Rectal smooth muscle tissue (tissue), 1 donor: ENCODE data around the gene ITPR2.
A peak's percentile ranks its signal among the peaks of the same experiment; 100 is the strongest.
"Not testable (repeated sequence)": the region's sequence is repeated elsewhere in the genome, so short reads cannot be mapped to it uniquely, and the experiment has no call there.

Experiments used
- H3K27ac ChIP-seq: one replicate; pipeline ENCODE4 v1.7.0; 2013; ENCODE audit warnings: low read depth, low read length, inconsistent platforms
- H3K27me3 ChIP-seq: one replicate; pipeline ENCODE4 v1.7.0; 2013; ENCODE audit warnings: low read length; ENCODE audit not compliant: control insufficient read depth, insufficient read depth
- H3K36me3 ChIP-seq: one replicate; pipeline ENCODE4 v1.7.0; 2013; ENCODE audit warnings: low read length; ENCODE audit not compliant: control insufficient read depth, insufficient read depth
- H3K4me1 ChIP-seq: one replicate; pipeline ENCODE4 v1.7.0; 2013; ENCODE audit warnings: low read length; ENCODE audit not compliant: control insufficient read depth, insufficient read depth
- H3K4me3 ChIP-seq: one replicate; pipeline ENCODE4 v1.7.0; 2013; ENCODE audit warnings: low read length
- H3K9ac ChIP-seq: one replicate; pipeline ENCODE4 v1.7.0; 2013; ENCODE audit warnings: low read length

ITPR2 gene

DNA sequence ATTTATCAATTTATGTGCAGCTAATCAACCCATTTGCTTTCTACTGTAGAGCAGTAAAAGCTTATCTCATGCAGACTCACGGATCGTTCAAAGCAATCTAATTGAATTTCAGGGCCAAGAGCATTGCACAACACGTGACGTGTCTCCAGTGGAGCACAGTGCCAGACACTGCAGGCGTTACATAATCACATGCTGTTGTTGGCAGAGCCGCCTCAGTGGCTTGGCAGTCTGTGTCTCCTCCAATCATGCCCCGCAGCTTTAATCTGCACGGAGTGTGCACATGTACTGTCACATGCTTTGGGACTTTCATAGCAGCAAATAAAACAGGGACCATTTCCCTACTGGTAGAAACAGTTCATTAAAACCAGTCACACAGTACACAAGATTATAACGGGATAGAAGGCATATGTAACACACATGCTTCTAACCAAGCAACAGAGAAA lies 309.3 kb downstream of the ITPR2 start:
- Histone ChIP-seq H3K9ac (no peak overlapping the region), H3K4me3 (no peak overlapping the region)

DNA sequence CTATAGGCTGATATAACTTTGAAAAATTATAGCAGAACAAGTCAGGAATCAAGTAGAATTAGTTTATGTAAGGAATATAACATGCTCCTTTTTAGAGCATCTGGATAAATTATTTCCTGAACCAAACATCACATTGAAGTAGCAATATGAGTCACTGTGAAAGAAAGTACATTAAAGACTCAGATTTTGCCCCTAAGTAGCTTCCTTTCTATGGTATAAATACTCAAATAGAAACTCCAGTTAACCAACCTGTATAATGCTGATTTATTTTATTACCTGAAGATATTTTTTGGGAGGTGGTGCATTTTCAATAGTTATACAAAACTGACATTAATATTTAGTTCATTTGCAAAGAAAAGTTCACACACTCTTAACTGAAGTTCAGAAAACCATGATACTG lies 312.1 kb downstream of the ITPR2 start:
- Histone ChIP-seq H3K9ac (no peak overlapping the region), H3K36me3 (peaks cover 1% of the 10 kb centered on the region), H3K4me3 (no peak overlapping the region), H3K27ac (no peak overlapping the region), H3K4me1 (no peaks in the 10 kb centered on the region), H3K27me3 (no peaks in the 10 kb centered on the region)

More for the DNA sequence above, 309.3 kb downstream of the ITPR2 start:
- no peaks in the 10 kb centered on the region for H3K27me3 ChIP-seq
- no peaks in the 10 kb centered on the region for H3K4me1 ChIP-seq
- H3K27ac ChIP-seq = peak overlapping the region; percentile 72
- peaks cover 5% of the 10 kb centered on the region for H3K36me3 ChIP-seq

DNA sequence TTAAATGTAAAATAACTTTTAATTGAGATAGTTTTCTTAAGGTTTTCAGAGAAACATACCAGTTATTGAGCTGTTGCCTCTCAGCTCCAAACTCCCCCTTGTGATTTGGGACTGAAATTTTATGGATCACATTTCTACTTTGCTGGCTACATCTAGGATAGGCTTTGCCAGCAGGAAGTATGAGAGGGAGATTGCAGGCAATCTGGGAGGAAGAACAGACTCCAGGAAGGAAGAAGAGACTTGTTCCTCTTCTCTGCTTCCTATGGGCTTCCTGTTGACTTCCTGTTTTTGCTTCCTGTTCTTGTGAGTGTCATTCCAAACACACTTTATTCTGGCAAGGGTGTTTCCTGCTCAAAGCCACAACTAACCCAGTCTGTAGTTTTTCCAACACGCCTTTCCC lies 312.9 kb downstream of the ITPR2 start:
- no peak overlapping the region for H3K9ac ChIP-seq
- no peaks in the 10 kb centered on the region for H3K4me1 ChIP-seq
- H3K27me3 ChIP-seq = no peaks in the 10 kb centered on the region
- no peak overlapping the region for H3K27ac ChIP-seq
- H3K4me3 ChIP-seq = no peak overlapping the region
- no peaks in the 10 kb centered on the region for H3K36me3 ChIP-seq

DNA sequence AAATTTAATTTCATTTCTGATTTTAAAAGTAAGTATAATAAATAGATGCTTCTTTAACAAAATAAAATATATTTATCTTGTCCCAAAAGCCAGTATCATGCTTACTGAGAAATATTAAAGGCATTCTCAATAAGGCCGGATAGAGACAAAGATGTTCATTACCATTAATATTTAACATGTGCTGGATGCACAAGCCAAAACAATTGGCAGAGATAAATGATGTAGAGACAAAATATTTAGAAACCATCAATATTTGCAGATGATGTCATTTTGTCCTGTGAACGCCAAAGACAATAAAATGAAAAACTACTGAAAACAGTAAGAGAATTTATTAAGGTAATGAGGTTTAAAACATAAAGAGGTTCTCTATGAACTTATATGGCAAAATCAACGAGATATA lies 313.5 kb downstream of the ITPR2 start:
- H3K9ac ChIP-seq = no peak overlapping the region

DNA sequence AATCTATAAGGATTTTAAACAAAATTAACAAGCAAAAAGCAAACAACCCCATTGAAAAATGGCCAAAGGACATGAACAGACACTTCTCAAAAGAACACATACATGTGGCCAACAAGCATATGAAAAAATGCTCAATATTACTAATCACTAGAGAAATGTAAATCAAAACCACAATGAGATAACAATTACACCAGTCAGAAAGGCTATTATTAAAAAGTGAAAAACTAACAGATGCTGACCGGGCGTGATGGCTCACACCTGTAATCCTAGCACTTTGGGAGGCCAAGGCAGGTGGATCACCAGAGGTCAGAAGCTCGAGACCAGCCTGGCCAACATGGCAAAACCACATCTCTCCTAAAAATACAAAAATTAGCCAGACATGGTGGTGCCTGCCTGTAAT lies 315.7 kb downstream of the ITPR2 start:
- H3K4me3 ChIP-seq, H3K27me3 ChIP-seq, H3K36me3 ChIP-seq: not testable (repeated sequence)

More for the DNA sequence above, 313.5 kb downstream of the ITPR2 start:
- Histone ChIP-seq H3K4me1 (no peaks in the 10 kb centered on the region), H3K36me3 (no peaks in the 10 kb centered on the region), H3K27ac (no peak overlapping the region), H3K27me3 (no peaks in the 10 kb centered on the region), H3K4me3 (no peak overlapping the region)

DNA sequence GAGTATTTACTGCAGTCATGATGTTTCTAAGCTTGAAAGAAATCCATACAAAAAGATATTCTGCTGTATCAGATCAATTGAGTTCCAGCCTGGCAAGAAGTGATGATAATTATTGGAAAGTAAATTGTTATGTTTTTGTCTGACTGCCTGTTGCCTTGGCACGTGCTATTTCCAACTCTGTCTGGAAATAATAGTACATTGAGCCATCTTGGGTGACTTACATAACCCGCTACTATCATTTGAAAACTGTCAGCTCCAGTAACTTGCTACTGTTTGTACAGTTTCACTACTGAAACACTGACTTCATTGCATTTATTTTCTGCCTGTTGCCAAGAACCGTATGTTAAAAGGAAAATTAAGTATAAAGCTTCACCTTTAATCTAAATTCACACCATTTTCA lies 318.6 kb downstream of the ITPR2 start:
- Histone ChIP-seq H3K27me3 (no peaks in the 10 kb centered on the region), H3K36me3 (no peaks in the 10 kb centered on the region), H3K27ac (no peak overlapping the region), H3K4me3 (no peak overlapping the region), H3K4me1 (no peaks in the 10 kb centered on the region), H3K9ac (no peak overlapping the region)

More for the DNA sequence above, 315.7 kb downstream of the ITPR2 start:
- not testable (repeated sequence) for H3K9ac ChIP-seq, H3K27ac ChIP-seq, H3K4me1 ChIP-seq

DNA sequence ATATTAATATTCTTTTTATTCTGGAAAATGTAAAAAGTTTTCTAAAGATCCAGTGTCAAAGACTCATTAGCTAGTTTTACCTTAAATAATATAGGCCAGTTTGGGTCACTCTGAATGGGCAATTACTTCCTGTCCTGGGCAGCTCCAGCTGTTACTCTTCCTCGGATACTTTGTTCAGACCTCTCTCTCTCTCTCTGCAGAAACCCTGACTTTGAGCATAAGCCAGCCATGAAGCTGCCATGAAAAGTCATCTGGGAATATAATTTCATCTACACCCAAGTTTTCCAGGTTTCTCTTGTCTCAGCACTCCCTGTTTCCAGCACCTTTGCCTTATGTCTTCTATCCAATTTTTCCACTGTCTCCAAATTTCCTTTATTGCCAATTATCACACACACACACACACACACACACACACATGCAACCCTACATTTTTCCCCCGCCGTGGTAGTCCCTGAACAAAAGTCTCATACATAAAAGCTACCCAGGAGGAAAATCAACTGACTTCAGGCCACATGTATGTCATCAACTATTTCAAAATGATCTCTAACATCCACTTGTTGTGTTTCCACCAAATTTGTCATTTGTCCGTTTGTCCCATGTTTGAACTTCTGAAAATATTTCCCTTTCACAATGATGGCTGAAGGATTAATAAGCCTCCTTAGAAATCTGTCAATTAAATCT lies 319.5 kb downstream of the ITPR2 start:
- Histone ChIP-seq H3K4me3 (no peak overlapping the region), H3K9ac (no peak overlapping the region), H3K4me1 (no peaks in the 10 kb centered on the region), H3K27me3 (no peaks in the 10 kb centered on the region), H3K36me3 (no peaks in the 10 kb centered on the region), H3K27ac (no peak overlapping the region)

DNA sequence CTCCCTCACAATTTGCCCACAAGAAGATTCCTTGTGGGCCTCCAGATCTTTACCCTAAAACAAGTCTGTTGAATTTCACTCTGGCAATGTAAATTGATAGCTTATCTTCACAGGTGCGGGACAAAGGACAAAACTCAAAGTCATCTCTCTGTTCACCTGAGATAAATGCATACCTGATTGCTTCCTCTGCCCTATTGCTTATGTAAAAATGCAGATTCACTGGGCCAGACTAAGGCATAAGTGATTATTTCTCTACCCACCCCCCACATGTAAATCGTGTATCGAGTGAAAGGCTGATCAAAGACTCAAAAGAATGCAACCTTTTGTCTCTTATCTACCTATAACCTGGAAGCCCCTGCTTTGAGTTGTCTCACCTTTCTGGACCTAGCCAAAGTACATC lies 320.8 kb downstream of the ITPR2 start:
- no peak overlapping the region for H3K27ac ChIP-seq
- no peak overlapping the region for H3K4me3 ChIP-seq
- H3K4me1 ChIP-seq = no peaks in the 10 kb centered on the region
- H3K27me3 ChIP-seq = no peaks in the 10 kb centered on the region
- no peak overlapping the region for H3K9ac ChIP-seq
- H3K36me3 ChIP-seq = no peaks in the 10 kb centered on the region

DNA sequence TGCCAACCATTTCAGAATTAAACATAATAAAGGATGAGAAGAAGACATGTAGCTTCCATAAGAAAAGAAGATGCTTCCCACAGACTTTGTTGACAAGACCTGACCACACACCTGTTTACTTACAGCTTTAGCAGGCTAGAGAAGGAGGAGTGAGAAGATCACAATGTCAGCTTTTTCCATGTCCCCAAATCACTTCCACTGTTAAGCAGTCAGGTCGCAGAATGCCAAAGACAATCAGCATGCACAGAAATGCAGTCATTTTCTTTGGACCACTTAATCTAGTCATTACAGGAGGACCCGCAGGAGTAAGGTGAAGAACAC lies 322.7 kb downstream of the ITPR2 start:
- H3K27ac ChIP-seq = no peak overlapping the region

DNA sequence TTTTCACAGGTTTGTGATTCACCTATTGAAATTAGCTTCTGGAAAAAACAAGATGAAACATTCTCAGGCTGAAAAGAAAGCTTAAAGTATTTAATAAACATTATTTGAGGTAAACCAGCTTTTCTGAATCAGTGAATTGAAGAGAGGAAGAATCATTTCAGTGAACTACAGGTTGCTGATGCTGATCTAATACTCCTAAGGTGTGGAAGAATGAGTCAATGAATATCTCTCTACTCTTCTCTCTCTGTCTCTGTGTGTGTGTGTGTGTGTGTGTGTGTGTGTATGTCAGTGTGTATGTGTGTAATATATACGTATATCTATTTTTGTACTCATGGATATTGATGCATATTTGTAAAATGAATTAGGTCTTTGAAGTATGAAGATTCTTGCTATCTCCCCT lies 325.4 kb downstream of the ITPR2 start:
- Histone ChIP-seq H3K27me3 (no peaks in the 10 kb centered on the region), H3K4me1 (no peaks in the 10 kb centered on the region), H3K36me3 (no peaks in the 10 kb centered on the region), H3K4me3 (no peak overlapping the region), H3K27ac (no peak overlapping the region), H3K9ac (no peak overlapping the region)

More for the DNA sequence above, 322.7 kb downstream of the ITPR2 start:
- no peaks in the 10 kb centered on the region for H3K27me3 ChIP-seq
- H3K4me3 ChIP-seq = no peak overlapping the region
- no peak overlapping the region for H3K9ac ChIP-seq
- no peaks in the 10 kb centered on the region for H3K4me1 ChIP-seq
- H3K36me3 ChIP-seq = no peaks in the 10 kb centered on the region

DNA sequence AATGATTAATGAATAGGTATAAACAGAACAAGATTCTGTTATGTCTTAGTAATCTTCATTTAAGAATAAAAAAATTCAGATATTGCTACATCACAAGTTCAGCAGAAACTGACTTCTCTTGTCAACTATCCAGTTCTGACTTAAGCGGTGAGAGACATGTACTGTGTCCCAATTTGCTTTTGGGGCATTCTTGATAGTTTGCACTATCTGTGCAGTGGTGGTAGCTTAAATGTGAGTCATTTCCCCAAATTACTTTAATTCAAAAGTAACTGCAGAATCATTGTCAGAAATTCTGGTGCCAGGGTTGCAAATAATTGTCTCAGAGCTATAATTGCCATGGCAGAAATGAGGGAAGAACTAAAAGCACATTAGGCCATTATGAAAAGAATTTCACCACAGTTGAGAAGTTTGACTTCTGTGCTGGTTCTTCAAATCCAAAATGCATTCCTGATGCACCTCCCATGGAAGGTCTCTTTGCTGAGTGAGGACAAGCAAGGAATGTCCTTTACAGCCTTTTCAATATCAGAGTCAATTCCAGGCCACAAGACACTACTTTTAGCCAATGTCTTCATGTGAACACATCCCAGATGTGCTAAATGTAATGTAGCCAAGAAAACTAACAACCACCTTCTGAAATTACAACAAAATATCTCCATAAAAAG lies 332.9 kb downstream of the ITPR2 start:
- no peak overlapping the region for H3K27ac ChIP-seq

DNA sequence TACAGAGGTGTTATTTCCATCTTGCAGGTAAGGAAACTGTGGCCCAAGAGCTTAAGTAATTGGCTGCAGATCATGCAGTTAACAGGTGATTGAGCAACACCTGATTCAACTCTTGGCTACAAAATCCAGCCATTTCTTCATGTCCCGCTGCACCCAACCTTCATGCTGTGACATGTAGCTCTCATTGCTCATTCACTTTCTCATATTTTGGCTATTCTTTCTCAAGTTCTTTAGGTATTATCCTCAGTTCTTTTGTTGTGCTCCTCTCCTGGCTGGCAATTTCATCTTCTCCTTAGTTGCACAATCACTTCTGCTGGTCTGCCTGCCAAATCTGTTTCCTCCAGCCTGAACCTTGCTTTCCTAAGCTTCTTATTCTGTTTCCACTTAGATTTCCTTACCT lies 336.8 kb downstream of the ITPR2 start:
- no peaks in the 10 kb centered on the region for H3K4me1 ChIP-seq
- no peaks in the 10 kb centered on the region for H3K27me3 ChIP-seq
- no peak overlapping the region for H3K27ac ChIP-seq
- H3K36me3 ChIP-seq = peaks cover 4% of the 10 kb centered on the region
- H3K9ac ChIP-seq = no peak overlapping the region
- H3K4me3 ChIP-seq = no peak overlapping the region

More for the DNA sequence above, 332.9 kb downstream of the ITPR2 start:
- no peak overlapping the region for H3K4me3 ChIP-seq
- H3K9ac ChIP-seq = no peak overlapping the region
- no peaks in the 10 kb centered on the region for H3K4me1 ChIP-seq
- no peaks in the 10 kb centered on the region for H3K27me3 ChIP-seq
- no peaks in the 10 kb centered on the region for H3K36me3 ChIP-seq

DNA sequence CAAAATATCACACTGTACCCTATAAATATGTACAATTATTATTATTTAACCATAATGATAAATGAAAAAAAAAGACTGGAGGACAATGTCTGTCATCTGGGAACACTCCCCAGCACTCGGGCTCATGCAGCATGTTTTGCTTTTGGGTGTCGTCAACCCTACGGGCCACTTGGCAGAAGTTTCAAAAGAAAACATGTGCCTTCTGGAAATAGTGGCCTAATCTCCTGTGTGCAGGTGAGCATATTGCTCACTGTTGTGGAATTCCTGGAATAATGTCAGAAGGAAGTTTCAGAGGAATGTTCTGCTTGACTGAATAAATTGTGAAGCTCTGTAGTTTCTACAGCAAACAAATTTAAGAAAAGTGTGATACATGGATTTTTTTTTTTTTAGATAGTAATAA lies 339.3 kb downstream of the ITPR2 start:
- H3K4me1 ChIP-seq = no peaks in the 10 kb centered on the region
- H3K9ac ChIP-seq = no peak overlapping the region
- H3K4me3 ChIP-seq = no peak overlapping the region
- no peak overlapping the region for H3K27ac ChIP-seq
- peaks cover 4% of the 10 kb centered on the region for H3K36me3 ChIP-seq
- no peaks in the 10 kb centered on the region for H3K27me3 ChIP-seq
